HEK293T (cell line): ENCODE measurements around the gene SLC5A1.

Experiments
- ARNT ChIP-seq: fragments of 450-650 bp; IDR thresholded peaks from 2 replicates; pipeline ENCODE4 v1.6.1; 2017; ENCODE audit warnings: mild to moderate bottlenecking
- CTBP1 ChIP-seq: fragments of 450-650 bp; IDR thresholded peaks from 2 replicates; pipeline ENCODE4 v1.6.1; 2016; ENCODE audit warnings: borderline replicate concordance
- ELF4 ChIP-seq: fragments of 450-650 bp; IDR thresholded peaks from 2 replicates; pipeline ENCODE4 v1.6.1; 2017; ENCODE audit warnings: antibody characterized with exemption
- FOXA1 ChIP-seq: fragments of 450-650 bp; IDR thresholded peaks from 2 replicates; pipeline ENCODE4 v1.6.1; 2016; ENCODE audit warnings: mild to moderate bottlenecking
- FOXK2 ChIP-seq: fragments of 450-650 bp; IDR thresholded peaks from 2 replicates; pipeline ENCODE4 v1.6.1; 2016; ENCODE audit warnings: mild to moderate bottlenecking
- FOXM1 ChIP-seq: fragments of 450-650 bp; IDR thresholded peaks from 2 replicates; pipeline ENCODE4 v1.6.1; 2017; ENCODE audit warnings: mild to moderate bottlenecking, borderline replicate concordance
- NFRKB ChIP-seq: fragments of 450-650 bp; IDR thresholded peaks from 2 replicates; pipeline ENCODE4 v1.6.1; 2016; ENCODE audit warnings: mild to moderate bottlenecking, moderate library complexity
- SP1 ChIP-seq: fragments of 450-650 bp; IDR thresholded peaks from 2 replicates; pipeline ENCODE4 v1.6.1; 2017
- SUZ12 ChIP-seq: fragments of 450-650 bp; IDR thresholded peaks from 2 replicates; pipeline ENCODE4 v1.6.1; 2016; ENCODE audit warnings: mild to moderate bottlenecking
- ZNF384 ChIP-seq: fragments of 450-650 bp; IDR thresholded peaks from 2 replicates; pipeline ENCODE4 v1.6.1; 2016

DNA sequence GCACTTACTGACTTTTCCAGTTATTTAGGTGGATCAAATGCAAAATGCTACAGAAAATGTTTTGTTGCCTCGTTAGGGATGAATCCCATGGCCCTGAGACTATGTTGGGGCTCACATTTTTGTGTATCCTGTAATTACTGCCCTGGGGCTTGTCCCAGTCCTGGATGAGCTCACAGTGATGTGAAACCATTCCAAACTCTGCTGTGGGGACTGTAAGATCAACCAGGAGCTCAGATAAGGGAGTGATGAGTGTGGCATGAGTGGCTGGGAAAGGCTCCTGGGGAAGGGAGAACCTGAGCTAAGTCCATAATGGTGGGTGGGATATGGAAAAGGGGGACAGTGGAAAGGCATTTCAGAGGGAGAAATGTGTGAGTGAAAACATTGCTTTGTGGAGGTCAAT lies 54.0 kb downstream of the SLC5A1 start:
- TF ChIP-seq FOXM1 = no peak
- no peak for TF ChIP-seq SP1
- TF ChIP-seq CTBP1 = no peak
- TF ChIP-seq NFRKB = no peak
- no peak for TF ChIP-seq ARNT
- no peak for TF ChIP-seq SUZ12
- no peak for TF ChIP-seq ZNF384
- no peak for TF ChIP-seq FOXK2
- no peak for TF ChIP-seq FOXA1
- TF ChIP-seq ELF4 = no peak
